HG03139 (cell line): ENCODE data around the gene IL13RA1.
"Not testable (repeated sequence)": the region's sequence is repeated elsewhere in the genome, so short reads cannot be mapped to it uniquely, and the experiment has no call there.

Experiments
- ATAC-seq: cut with Tn5 transposase; IDR thresholded peaks from one replicate; pipeline ENCODE4 v1.9.1; 2021; ENCODE audit not compliant: unreplicated experiment

The IL13RA1 gene

DNA sequence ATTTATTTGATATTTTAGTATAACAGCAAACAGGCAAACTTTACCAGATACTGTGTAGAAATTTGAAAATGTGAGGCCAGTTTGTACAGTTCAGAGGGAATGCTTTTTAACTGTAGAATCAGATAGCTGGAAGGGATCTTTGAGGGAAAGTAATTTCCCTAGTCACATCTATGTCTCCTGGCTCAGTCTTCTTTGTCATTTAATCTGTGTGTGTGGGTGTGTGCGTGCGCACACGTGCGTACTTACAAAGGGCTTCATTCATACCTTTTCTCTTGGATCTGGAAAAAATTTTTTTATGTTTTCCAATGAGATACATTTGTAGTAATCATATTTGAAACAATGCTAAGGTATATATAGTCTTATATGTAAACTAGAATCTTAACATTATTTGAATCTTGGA is 44.6 kb downstream of the IL13RA1 start:
- no peak for ATAC-seq

DNA sequence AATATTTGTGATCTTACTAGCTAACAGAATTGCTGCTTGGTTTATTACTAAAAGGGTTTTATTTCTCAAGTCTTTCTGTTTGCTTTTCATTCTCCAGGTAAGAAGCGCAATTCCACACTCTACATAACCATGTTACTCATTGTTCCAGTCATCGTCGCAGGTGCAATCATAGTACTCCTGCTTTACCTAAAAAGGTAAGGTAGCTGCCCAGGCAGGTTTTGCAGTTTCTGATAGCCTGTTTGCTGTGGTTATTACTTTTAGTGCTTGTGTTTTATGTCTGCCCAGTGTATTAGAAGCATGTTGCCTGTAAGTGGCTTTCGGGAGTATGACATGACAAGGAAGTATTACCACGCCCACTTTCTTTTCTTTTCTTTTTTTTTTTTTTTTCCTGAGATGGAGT is 46.4 kb downstream of the IL13RA1 start:
- ATAC-seq: no peak

DNA sequence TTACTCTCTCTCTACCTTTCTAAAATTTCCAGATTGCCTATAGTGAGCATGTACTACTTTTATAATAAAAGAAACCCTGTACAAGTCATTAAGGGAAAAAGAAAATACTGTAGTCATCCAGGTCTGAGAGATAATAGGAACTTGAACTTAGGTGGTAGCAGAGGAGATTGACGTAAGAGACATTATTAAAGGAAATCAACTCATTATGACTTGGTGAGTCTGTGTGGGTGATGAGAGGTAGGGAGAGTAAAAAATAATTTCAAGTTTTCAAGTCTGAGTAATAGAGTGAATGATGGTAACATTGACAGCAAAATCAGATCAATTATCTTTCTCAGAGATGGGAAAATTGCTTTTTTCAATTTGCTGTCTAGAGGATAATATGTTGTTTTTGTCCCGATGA is 52.2 kb downstream of the IL13RA1 start:
- no peak for ATAC-seq

DNA sequence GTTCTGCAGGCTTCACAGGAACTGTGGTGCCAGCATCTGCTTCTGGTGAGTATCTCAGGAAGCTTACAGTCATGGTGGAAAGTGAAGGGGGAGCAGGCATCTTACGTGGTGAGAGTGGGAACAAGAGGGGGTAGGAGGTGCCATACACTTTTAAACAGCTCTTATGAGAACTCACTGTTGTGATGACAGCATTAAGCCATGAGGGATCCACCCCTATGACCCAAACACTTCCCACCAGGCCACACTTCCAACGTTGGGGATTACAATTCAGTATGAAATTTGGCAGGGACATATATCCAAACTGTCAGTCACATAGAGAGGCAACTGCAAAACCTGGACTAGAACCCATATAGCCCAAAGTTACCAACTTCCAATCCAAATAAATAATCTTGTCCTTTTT is 53.1 kb downstream of the IL13RA1 start:
- ATAC-seq: no peak

DNA sequence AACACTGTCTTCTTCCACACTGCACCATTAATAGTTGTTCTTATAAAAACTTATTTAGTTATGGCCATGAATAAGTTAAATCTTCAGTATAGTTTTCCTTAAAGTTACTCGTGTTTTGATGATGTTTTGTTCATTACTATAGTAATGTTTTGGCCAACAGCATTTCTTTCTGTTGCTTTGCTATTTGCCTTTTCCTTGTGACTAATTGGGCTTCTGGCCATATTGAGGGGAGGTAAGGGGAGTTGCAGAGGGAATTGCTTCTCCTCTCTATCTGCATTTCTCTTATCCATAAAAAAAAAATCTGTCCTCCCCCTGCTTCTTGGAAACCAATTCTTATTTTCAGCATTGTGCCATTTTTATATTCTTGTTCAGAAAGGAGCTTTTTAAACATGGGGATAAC is 53.5 kb downstream of the IL13RA1 start:
- ATAC-seq: no peak

DNA sequence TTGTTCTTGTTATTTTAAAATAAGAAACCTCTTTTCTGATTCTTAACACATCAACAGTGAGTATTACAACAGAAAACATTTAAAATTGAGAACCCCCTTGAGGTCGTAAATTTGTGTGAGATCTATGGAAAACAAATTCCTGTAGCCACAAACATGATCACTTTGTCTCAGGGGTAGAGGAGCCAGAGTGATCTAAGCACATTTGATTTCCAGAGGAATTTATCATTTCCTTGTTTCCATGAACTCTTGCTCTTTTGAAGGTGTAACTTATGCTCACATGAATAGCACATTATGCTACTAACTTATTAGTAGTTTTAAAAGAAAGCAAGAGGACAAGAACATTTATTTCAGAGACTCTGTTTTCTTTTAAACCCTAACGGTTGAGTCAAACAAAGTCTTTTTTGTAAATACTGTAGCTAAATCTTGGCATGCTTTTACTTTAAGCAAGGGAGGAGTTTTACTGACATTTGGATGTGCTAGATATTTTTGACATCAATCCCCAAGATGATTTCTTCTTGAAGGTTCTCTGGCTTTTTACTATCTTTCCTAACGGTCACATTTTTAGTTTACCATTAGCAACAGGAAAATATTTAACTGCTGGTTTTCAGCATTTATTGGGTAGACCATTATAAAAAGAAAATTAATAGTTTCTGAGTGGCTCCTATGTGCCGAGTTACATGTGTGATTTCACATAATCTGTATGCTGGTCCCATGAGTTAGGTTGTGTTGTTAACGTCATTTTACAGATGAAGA is 68.3 kb downstream of the IL13RA1 start:
- no peak for ATAC-seq

DNA sequence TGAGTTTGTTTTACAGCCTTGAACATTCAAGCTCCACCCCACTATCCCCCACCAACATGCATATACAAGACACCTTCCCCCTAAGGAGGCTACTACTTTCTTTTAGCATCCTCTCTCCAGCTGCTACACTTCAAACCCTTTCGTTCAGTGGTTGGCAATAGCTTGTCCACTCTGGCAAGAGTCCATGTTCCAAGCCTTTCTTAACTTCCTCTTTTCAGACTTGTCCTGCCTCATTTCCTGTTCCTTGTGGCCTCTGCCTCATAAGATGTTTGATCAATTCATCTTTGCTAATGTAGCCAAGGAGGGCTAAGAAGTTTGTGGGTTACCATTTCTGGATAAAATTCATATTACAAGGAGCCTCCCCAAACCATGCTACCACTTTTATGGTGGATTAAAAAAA is 75.5 kb downstream of the IL13RA1 start:
- no peak for ATAC-seq

DNA sequence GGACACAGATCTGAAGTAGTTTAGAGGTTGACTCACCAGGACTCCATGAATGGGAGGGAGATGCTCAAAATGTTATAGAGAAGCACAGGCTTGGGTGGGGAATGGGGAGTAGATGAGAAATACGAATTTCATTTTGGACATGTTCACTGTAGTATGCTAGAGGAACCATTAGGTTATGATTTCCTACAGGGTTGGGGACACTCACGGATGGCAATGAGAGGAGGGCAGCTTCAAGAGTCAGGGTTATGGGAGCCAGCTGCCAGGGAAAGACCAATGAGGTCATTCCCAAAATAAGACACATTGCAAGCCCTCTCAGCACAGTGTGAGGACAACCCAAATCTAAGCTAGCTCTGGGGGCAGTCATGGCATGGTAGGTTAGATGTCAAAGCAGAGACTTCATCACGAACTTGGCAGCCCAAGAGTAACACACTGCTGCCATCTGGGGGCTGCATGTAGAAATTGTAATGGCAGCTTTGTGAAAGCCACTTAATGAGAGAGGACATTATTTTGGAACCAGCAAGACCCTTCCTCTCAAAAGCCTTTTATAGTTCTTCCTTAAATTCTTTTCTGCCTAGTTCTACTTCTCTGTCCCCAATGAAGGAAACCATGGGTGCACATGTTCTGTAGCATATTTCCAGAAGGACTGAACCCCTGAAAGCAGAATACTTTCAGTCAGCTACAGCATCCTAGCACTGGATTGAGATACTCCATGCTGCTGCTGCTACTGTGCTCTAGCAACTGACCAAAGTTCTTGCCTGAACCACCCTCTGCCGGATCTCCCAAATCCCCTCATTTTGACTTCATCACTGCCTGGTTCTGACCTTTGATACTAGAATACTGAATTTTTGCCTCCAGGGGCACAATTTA is 80.0 kb downstream of the IL13RA1 start:
- ATAC-seq: no peak

DNA sequence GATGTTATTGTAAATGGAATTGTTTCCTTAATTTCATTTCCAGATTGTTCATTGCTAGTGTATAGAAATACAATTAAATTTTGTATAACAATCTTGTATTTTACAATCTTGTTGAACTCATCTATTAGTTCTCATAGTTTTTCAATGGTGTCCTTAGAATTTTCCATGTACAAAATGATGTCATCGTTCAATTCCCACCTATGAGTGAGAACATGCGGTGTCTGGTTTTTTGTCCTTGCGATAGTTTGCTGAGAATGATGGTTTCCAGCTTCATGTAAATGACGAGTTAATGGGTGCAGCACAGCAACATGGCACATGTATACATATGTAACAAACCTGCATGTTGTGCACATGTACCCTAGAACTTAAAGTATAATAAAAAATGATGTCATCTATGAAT is 89.9 kb downstream of the IL13RA1 start:
- not testable (repeated sequence) for ATAC-seq

DNA sequence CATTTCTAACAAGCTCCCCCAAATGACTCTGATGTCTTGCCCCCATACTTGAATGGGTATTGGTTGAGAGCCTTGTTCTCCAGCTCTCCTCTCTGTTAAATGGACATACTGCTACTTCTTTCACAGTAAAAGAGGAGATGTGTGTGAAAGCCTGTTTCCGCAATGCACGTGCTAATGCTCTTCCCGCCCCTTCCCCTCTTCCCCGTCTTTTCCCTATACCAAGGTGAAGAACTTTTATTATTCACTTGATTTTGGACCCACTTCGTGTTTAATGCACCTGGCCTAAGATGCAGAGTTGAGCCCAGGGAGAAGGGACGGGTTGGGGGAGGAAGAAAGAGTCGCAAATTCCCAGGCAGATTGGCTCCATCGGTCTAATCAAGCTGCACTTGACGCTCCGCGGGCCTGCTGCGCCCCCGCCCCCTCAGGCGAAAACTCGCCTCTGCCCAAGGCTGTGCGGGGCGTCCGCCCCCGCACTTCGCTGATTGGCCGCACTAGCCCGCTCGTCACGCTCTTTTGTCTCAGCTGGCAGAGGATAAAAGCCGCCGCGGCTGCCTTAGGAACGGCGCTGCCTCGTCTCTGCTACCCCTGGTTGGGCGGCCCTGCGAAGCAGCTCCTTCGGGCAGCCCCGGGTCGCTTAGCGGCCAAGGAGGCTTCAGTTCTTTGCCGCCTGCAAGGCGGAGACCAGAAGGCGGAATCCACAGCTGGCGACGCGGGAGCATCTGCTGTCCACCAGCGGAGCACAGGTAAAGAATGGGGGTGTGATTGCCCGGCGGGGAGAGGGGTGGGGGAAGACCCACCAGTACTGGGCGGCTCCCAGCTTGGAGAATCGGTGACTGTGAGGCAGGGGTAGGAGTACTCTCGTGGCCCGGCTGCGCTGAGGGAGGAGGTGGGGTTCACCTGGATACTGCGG is 96.1 kb downstream of the IL13RA1 start, which contains the start of gene ZCCHC12:
ZCCHC12 (plus strand) TSS at position 562 of the 910 bp plus-strand sequence. CDS start 1,421 bp downstream, outside the sequence.
- ATAC-seq: no peak

DNA sequence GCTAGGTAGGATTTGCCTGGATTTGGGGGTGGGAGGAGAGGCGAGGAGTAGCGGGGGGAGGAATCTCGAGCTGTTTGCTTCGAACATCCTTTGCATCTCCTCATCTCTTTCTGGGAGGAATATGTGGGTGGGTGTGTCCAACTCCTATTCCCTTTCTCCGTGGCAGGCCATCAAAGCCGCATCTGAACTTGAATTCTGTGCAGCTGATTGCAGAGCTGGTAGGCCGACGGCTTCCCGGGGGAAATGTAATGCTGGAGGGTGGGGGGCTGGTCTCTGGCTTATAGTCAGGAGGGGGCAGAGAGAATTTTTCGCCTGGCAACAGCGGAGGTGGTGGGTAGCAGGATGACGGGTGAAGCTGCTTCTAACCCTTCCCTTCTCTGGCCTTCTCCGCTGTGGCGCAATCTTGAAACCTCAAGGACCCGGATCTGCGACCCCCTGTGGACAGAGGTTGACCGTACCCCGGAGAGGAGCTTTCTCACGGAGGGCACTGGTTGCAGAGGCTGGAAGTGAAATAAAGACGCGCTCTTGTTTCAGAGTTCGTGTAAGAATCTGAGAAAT is 96.8 kb downstream of the IL13RA1 start:
- no peak for ATAC-seq

DNA sequence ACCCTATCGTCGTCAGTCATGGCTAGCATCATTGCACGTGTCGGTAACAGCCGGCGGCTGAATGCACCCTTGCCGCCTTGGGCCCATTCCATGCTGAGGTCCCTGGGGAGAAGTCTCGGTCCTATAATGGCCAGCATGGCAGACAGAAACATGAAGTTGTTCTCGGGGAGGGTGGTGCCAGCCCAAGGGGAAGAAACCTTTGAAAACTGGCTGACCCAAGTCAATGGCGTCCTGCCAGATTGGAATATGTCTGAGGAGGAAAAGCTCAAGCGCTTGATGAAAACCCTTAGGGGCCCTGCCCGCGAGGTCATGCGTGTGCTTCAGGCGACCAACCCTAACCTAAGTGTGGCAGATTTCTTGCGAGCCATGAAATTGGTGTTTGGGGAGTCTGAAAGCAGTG is 97.8 kb downstream of the IL13RA1 start:
- ATAC-seq: no peak

DNA sequence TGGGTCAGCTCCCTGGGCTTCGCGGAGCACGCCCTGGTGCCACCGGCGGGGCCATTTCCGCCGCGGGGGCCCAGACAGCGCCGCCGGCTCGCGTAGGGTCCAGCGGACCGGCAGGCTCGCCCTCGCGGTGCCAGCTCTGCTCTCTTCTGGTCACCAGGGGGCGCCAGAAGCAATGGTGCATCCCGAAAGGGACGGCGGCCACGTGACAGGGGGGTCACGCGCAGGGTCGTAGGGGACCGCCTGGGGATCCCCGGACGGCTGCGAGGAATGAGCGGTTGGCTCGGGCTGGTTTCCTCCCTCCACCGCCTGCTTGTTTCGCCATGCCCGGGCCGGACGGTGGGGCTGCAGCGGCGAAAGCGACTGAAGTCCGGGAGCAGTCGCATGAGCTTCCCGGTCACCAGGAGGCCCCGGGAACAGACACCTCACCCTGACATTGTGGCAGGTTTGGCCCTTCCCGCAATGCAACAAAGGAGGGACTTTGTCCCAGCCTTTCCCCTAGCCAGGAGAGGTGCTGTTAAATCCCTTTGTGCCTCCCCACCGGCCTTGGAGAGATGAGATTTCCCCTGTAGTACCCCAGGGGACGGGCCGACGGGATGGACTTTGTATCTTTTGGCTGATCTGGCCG is 112.0 kb downstream of the IL13RA1 start:
- ATAC-seq: no peak
